ENCODE results near the gene GULP1. TPM values are rescaled to one million over a fixed set of nuclear protein-coding genes. Genes with fewer than 3 reads are reported as not detected.
"Not testable (repeated sequence)": the region's sequence is repeated elsewhere in the genome, so short reads cannot be mapped to it uniquely, and the experiment has no call there.

Gene GULP1
- total RNA-seq, 1 donor from 2014 or later: not detected

DNA sequence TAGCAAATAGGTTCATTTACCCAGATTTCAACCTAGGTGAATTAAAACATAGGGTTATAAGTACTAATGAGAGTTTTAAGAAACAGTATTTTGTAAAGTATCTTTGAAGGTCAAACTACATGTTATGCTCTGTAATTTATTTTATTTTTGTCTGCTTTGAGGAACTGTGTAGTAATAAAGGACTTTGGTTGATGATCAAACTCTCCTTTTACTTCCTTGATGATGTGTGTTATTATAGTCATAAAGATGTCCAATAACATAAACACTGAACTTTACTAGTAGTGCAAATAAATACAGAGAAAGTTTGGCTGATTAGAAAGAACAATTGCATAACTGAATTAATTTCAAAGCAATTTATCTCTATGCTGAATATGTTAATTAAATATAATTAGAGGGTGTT lies 6.3 kb downstream of the GULP1 start:
- Mint-ChIP-seq H3K27me3 (ENCODE audit: low read depth) (peaks cover 13% of the 10 kb centered on the region), H3K4me1 (ENCODE audit: low read depth) (no peaks in the 10 kb centered on the region), H3K36me3 (ENCODE audit: low read depth) (no peaks in the 10 kb centered on the region), H3K9me3 (no peaks in the 10 kb centered on the region), H3K27ac (no peak overlapping the region), H3K4me3 (ENCODE audit: low read depth) (no peak overlapping the region)
- DNase-seq (ENCODE audit: low spot score): no peak
- intact Hi-C loops (cut with micrococcal nuclease): no loop called here

DNA sequence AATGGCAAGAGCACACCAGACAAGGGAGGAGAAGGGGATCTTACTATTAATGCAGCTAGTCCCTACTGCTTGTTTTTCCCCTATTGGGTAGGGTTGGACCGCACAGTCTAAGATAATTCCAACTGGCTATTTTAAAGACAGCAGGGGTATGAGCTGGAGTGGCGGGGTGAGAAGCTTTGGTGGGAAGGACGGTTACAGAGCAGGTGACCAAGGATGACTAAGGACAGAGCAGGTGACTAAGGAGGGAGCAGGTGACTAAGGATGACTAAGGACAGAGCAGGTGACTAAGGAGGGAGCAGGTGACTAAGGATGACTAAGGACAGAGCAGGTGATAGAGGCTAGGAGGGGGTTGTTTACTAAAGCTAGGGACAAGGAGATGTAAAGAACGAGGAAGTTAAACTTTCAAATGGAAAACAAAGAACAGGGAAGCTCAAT lies 7.3 kb downstream of the GULP1 start:
- H3K9me3 Mint-ChIP-seq; intact Hi-C loops (cut with micrococcal nuclease); H3K27me3 Mint-ChIP-seq (ENCODE audit: low read depth); H3K4me3 Mint-ChIP-seq (ENCODE audit: low read depth); DNase-seq (ENCODE audit: low spot score); H3K4me1 Mint-ChIP-seq (ENCODE audit: low read depth); H3K36me3 Mint-ChIP-seq (ENCODE audit: low read depth); H3K27ac Mint-ChIP-seq: not testable (repeated sequence)

DNA sequence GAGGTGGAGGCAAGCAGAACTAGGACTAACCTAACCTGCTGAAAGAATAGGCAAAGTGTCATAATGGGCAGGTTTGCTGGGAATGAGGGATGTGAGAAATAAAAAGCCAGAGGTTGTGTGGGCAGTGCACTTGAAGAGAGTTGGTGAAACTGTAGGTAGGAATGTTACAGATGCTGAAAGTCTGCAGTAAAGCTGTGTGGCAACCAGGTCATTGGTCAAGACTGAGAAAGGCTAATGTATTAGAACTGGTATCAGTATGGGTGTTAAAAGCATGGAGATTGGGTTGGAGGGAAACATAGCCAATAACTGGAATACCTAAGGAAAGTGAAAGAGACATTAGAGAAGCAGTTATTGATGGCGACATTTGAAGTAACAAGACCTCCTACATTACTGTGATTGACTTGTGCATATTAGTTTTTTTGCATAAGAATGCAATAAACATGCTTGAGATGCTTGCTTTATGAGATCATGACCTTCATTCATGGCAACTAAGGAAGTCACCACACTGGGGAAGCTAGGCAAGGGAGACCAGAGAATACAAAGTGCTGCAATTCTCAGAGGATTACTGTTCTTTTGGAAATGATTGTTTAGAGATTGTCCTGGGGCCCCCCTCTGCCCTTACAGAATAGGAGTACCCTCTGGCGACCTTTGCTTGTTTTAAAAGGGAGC lies 11.8 kb downstream of the GULP1 start:
- no peak for DNase-seq (ENCODE audit: low spot score)
- Mint-ChIP-seq H3K27me3 (ENCODE audit: low read depth) (no peaks in the 10 kb centered on the region), H3K27ac (no peak overlapping the region), H3K36me3 (ENCODE audit: low read depth) (no peaks in the 10 kb centered on the region), H3K4me1 (ENCODE audit: low read depth) (no peaks in the 10 kb centered on the region), H3K9me3 (no peaks in the 10 kb centered on the region), H3K4me3 (ENCODE audit: low read depth) (no peak overlapping the region)
- intact Hi-C loops (cut with micrococcal nuclease): no loop called here

DNA sequence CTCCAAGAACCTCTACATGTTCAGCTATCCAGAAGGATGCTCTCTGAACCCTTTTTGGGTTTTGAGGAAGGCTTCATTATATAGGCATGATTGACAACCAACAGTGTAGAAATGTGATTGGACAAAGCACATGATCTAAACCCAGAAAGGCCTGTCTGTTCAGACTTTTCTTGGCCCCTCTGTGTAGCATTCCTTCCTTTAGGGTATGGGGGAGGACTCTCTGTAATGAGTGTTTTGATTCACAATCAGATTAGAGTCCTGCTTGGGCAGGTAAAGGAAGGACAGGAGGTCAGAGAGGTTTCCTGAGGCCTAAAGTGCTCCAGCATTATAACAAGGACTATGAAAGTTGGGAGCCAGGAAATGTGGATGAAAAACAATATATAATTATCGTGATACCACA lies 13.6 kb downstream of the GULP1 start:
- Mint-ChIP-seq H3K27me3 (ENCODE audit: low read depth) (no peaks in the 10 kb centered on the region), H3K9me3 (no peaks in the 10 kb centered on the region), H3K27ac (no peak overlapping the region), H3K4me1 (ENCODE audit: low read depth) (no peaks in the 10 kb centered on the region), H3K36me3 (ENCODE audit: low read depth) (no peaks in the 10 kb centered on the region), H3K4me3 (ENCODE audit: low read depth) (no peak overlapping the region)
- DNase-seq (ENCODE audit: low spot score): no peak
- intact Hi-C loops (cut with micrococcal nuclease): no loop called here

DNA sequence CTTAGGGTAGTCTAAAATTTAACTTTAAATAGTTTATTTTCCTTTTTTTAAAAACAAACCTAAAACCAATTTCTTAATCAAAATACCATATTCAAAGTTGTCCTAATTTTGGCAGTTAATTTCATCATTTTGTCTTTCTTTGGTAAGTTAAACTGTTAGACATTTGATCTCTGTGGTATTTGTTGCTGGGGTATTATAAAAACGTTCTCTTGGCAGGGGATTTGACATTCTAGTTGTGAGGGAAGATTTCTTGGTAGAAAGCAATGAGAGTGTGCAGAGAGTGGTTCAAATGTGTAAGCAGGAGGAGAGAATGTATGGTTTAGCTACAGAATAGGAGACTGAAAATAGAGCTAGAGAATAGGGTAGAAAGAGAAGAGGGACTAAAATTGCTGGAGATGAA lies 14.6 kb downstream of the GULP1 start:
- H3K4me3 Mint-ChIP-seq (ENCODE audit: low read depth): no peak overlapping the region
- no peaks in the 10 kb centered on the region for H3K27me3 Mint-ChIP-seq (ENCODE audit: low read depth)
- H3K9me3 Mint-ChIP-seq: no peaks in the 10 kb centered on the region
- H3K36me3 Mint-ChIP-seq (ENCODE audit: low read depth): no peaks in the 10 kb centered on the region
- intact Hi-C loops (cut with micrococcal nuclease): no loop called here
- no peak for DNase-seq (ENCODE audit: low spot score)
- no peaks in the 10 kb centered on the region for H3K4me1 Mint-ChIP-seq (ENCODE audit: low read depth)
- H3K27ac Mint-ChIP-seq: no peak overlapping the region

DNA sequence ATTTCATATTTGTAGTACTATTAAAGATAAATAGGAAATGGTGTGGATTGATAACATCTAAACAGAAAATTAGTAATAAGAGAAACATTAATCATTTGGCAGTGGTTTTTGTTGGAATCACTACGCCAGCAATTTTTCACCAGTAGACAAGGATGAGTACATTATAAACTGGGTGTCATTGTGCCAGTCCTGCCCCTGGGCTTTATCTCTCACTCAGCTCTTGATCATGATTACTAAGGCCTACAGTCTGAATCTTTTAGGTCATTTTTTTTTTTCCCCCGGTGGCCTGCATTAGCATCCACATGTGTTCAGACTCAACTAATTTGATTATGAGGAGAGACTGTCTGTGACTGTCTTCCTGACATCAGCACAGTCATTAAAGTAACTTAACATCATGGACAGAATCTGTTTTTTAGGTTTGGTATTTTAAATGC lies 16.2 kb downstream of the GULP1 start:
- Mint-ChIP-seq H3K9me3 (no peaks in the 10 kb centered on the region), H3K27ac (no peak overlapping the region), H3K4me3 (ENCODE audit: low read depth) (no peak overlapping the region), H3K36me3 (ENCODE audit: low read depth) (no peaks in the 10 kb centered on the region), H3K27me3 (ENCODE audit: low read depth) (no peaks in the 10 kb centered on the region), H3K4me1 (ENCODE audit: low read depth) (no peaks in the 10 kb centered on the region)
- no peak for DNase-seq (ENCODE audit: low spot score)
- intact Hi-C loops (cut with micrococcal nuclease): no loop called here

DNA sequence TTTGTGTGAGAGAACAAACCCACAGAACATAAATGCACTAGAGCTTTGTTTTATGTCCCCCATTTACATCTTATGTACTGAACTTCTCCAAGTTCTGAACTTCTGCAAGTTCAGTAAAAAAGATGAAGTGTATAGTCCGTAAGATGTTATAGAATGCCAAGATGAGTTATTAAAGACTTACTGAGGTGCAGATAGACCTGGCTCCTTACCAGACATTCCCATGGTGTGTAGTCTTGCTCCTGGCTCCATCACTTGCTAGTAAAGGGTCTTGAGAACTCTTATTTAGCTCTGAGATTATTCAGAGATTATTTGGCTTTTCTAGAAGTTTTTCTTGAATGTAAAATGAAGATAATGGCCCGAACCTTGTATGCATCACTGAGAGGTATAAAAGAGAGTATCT lies 16.8 kb downstream of the GULP1 start:
- Mint-ChIP-seq H3K36me3 (ENCODE audit: low read depth) (no peaks in the 10 kb centered on the region), H3K27ac (no peak overlapping the region), H3K9me3 (no peaks in the 10 kb centered on the region), H3K4me1 (ENCODE audit: low read depth) (no peaks in the 10 kb centered on the region), H3K4me3 (ENCODE audit: low read depth) (no peak overlapping the region), H3K27me3 (ENCODE audit: low read depth) (no peaks in the 10 kb centered on the region)
- intact Hi-C loops (cut with micrococcal nuclease): no loop called here
- DNase-seq (ENCODE audit: low spot score): no peak

DNA sequence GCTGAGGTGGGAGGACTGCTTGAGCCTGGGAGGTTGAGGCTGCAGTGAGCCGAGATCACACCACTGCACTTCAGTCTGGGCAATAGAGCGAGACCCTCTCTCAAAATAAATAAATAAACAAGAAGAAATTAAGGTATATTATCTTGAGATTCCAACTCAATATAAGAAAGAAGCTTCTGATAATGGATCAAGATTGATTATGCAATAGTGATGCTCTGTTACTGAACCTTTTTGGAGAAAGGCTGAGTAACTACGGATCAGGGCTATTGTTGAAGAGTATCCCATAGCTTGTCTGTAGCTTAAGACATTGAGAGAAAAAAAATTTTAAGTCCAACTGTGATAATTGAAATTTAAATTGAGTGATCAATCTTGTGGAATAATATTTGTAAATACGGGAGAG lies 17.7 kb downstream of the GULP1 start:
- Mint-ChIP-seq H3K4me3 (ENCODE audit: low read depth) (no peak overlapping the region), H3K9me3 (no peaks in the 10 kb centered on the region), H3K36me3 (ENCODE audit: low read depth) (no peaks in the 10 kb centered on the region), H3K27me3 (ENCODE audit: low read depth) (no peaks in the 10 kb centered on the region), H3K27ac (no peak overlapping the region), H3K4me1 (ENCODE audit: low read depth) (no peaks in the 10 kb centered on the region)
- no peak for DNase-seq (ENCODE audit: low spot score)
- intact Hi-C loops (cut with micrococcal nuclease): no loop called here

DNA sequence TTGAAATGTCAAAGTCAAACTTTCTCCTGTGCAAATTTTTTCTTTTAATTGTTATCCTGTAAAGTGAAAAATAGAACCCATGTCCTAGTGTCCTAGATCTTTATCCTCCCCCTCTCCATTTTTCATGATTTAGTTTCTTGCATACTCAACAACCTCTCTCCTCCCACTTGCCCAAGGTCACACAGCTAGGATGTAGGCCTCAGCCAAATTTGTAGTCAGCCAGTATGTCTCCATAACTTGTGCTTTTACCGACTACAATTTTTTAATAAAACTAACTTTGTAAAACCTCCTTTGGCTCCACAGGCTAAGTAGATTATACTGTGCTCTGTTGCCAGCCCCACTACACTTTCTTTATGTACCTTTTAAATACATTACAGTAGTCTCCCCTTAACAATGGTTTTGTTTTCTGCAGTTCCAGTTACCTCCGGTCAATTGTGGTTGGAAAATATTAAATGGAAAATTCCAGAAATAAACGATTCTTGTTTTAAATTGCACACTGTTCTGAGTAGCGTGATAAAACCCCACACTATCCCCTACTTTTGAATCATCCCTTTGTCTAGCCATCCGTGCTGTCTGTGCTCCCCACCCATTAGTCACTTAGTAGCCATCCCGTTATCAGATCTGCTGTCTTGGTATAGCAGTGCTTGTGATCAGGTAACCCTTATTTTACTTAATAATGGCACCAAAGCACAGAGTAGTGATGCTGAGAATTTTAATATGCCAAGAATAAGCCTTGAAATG lies 22.8 kb downstream of the GULP1 start:
- H3K9me3 Mint-ChIP-seq: no peaks in the 10 kb centered on the region
- H3K4me3 Mint-ChIP-seq (ENCODE audit: low read depth): no peak overlapping the region
- H3K36me3 Mint-ChIP-seq (ENCODE audit: low read depth): no peaks in the 10 kb centered on the region
- intact Hi-C loops (cut with micrococcal nuclease): no loop called here
- no peak overlapping the region for H3K27ac Mint-ChIP-seq
- H3K27me3 Mint-ChIP-seq (ENCODE audit: low read depth): no peaks in the 10 kb centered on the region
- no peak for DNase-seq (ENCODE audit: low spot score)
- H3K4me1 Mint-ChIP-seq (ENCODE audit: low read depth): no peaks in the 10 kb centered on the region

DNA sequence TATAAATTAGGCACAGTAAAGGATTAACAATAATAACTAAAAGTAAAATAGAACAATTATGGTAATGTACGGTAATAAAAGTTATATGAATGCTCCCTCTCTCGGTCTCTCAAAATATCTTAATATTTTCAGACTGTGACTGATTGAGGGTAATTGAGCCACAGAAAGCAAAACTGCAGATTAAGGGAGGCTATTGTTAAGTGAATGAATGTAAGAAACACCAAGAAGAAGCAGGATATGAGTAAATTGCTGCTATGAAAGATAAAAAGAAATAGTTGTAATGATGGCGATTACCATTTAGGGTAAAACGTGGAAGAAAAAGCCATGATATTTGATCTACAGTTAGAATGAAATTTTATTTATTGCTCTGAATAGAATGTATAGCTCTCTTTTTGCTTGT lies 24.1 kb downstream of the GULP1 start:
- H3K4me1 Mint-ChIP-seq (ENCODE audit: low read depth): no peaks in the 10 kb centered on the region
- H3K4me3 Mint-ChIP-seq (ENCODE audit: low read depth): no peak overlapping the region
- no peaks in the 10 kb centered on the region for H3K27me3 Mint-ChIP-seq (ENCODE audit: low read depth)
- H3K27ac Mint-ChIP-seq: no peak overlapping the region
- H3K36me3 Mint-ChIP-seq (ENCODE audit: low read depth): no peaks in the 10 kb centered on the region
- H3K9me3 Mint-ChIP-seq: no peaks in the 10 kb centered on the region
- intact Hi-C loops (cut with micrococcal nuclease): no loop called here
- DNase-seq (ENCODE audit: low spot score): no peak

DNA sequence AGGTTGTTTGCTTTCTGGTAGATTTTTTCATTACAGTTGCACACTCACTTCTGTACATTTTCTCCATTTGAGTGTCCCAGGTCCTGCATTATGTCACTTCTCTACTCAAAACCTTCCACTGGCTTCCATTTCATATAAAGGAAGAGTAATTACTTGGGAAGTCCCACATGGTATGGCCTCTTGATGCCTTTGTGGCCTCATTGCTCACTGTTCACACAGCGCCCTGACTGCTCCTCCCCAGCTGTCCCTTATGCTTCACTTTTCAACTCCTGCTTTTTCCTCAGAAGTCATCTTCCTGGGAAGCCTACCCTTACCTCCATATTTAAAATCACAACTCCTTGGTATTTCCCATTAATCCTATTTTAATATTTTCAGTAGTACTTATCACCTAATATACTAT lies 24.7 kb downstream of the GULP1 start:
- H3K9me3 Mint-ChIP-seq: no peaks in the 10 kb centered on the region
- no peak for DNase-seq (ENCODE audit: low spot score)
- no peaks in the 10 kb centered on the region for H3K4me1 Mint-ChIP-seq (ENCODE audit: low read depth)
- H3K27ac Mint-ChIP-seq: no peak overlapping the region
- H3K27me3 Mint-ChIP-seq (ENCODE audit: low read depth): no peaks in the 10 kb centered on the region
- H3K36me3 Mint-ChIP-seq (ENCODE audit: low read depth): no peaks in the 10 kb centered on the region
- intact Hi-C loops (cut with micrococcal nuclease): no loop called here
- H3K4me3 Mint-ChIP-seq (ENCODE audit: low read depth): no peak overlapping the region

DNA sequence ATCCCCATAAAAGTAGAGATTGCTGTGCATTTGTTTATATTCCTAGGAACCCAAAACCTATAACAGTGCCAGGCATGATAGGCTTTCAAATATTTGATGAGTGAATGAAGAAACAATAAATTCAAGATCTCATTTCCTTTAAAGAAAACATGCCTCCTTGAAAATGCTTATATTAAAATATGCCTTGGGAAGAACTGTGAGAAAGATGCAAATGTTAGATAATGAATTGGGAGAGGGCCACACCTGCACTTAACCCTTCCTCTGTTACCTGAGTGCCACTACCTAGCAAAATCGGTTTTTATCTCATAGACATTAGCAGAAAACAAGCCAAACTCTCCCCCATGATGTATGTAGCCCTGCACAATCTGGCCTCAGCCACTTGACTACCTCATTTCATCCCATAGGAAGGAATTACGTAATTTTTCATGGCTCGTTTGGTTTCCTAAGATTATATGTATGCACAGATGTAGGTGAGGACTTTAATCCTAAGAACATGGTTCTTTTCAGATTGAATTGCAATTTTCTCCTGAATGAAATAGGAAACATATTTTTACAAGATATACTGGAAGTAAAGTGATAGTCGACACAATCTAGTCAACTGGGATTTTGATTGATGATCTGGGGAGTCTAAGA lies 25.2 kb downstream of the GULP1 start:
- DNase-seq (ENCODE audit: low spot score): no peak
- Mint-ChIP-seq H3K36me3 (ENCODE audit: low read depth) (no peaks in the 10 kb centered on the region), H3K27me3 (ENCODE audit: low read depth) (no peaks in the 10 kb centered on the region), H3K4me3 (ENCODE audit: low read depth) (no peak overlapping the region), H3K27ac (no peak overlapping the region), H3K9me3 (no peaks in the 10 kb centered on the region), H3K4me1 (ENCODE audit: low read depth) (no peaks in the 10 kb centered on the region)
- intact Hi-C loops (cut with micrococcal nuclease): no loop called here

DNA sequence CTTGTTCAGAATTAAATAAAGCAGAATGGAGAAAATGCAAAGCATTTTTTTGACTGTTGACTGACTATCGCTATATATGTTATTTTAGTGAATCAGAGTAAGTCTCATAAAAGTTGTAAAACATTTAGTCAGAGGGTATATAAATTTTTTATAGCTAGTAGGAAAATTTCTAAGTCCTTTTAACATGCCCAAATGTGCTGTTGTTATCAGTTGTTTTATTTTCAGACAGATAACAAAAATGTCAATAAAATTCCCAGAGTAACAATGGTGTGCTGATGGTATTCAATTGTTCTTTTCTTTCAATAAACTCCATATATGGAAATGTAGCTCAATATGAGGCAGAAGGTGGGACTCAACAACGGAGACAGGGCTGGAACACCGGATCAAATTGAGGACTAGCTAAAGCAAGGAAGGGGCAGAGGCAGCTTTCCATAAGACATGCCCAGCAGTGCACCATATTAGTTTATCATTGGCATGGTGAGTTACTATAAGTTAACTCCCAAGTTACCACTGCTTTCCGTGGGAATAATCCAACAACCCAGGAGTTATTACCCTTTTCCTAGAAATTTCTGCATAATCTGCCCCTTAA lies 26.6 kb downstream of the GULP1 start:
- intact Hi-C loops (cut with micrococcal nuclease): no loop called here
- H3K36me3 Mint-ChIP-seq (ENCODE audit: low read depth): no peaks in the 10 kb centered on the region
- no peak overlapping the region for H3K27ac Mint-ChIP-seq
- H3K4me1 Mint-ChIP-seq (ENCODE audit: low read depth): no peaks in the 10 kb centered on the region
- DNase-seq (ENCODE audit: low spot score): no peak
- H3K4me3 Mint-ChIP-seq (ENCODE audit: low read depth): no peak overlapping the region
- H3K9me3 Mint-ChIP-seq: no peaks in the 10 kb centered on the region
- H3K27me3 Mint-ChIP-seq (ENCODE audit: low read depth): no peaks in the 10 kb centered on the region
